ENCODE measurements around the gene TMEM53.

The TMEM53 gene

DNA sequence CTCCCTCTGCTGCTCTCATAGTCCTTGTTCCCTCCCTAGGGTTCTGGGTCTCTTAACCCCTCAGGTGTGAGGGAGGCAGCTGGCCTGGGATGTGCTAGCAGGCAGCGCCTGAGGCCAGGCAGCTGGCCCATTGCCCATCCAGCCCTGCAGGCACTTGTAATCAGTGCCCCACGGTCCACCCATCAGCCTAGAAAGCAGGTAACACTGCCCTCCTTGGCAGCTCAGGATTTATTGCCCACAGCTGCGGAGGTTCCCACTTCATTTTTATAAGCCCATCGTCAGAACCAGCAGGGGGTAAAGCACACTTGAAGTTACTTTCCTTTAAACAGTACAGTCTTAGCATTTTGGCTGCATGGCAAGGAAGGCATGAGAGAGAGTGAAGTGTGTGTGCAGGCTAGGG lies 70.6 kb downstream of the TMEM53 start:
- no peak for DNase-seq (ENCODE audit: low read depth)
